ENCODE data around the gene SLC15A5. TPM values are rescaled to one million over a fixed set of nuclear protein-coding genes. Genes with fewer than 3 reads are reported as not detected.
A peak's percentile ranks its signal among the peaks of the same experiment; 100 is the strongest.

The SLC15A5 gene, protein sequence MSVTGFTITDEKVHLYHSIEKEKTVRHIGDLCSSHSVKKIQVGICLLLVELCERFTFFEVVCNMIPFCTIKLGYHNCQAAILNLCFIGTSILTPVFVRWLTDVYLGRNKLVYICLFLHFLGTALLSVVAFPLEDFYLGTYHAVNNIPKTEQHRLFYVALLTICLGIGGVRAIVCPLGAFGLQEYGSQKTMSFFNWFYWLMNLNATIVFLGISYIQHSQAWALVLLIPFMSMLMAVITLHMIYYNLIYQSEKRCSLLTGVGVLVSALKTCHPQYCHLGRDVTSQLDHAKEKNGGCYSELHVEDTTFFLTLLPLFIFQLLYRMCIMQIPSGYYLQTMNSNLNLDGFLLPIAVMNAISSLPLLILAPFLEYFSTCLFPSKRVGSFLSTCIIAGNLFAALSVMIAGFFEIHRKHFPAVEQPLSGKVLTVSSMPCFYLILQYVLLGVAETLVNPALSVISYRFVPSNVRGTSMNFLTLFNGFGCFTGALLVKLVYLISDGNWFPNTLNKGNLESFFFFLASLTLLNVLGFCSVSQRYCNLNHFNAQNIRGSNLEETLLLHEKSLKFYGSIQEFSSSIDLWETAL
- not detected in 2 replicates for total RNA-seq

GRCh38 chr12:16277585-16277984 lies at the start of gene SLC15A5:
SLC15A5 (minus strand) TSS chr12:16277685; CDS start chr12:16277685, 0 bp downstream.
- DNase-seq: no peak

- peak; percentile 5 for DNase-seq
Observed at GRCh38 chr12:16325426-16325825, 47.9 kb upstream of the SLC15A5 start.

DNA sequence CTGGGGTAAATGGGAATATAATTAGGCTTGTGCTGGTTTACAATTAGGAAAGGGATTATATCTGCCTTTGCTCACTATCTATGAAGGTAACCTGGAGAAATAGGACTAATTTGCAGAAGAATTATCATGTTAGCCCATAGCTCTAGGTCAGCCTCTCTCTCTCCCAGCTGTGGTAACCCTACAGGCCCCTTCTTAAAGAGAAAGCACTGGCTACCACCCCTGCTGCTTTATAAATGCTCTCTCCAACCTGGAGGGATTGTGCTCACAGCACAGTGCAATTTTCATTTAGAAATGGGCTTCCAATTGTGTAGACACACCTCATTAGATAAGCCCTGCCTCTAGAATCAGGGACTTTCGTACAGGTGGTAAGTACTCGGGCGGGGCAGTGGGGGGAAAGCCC lies 47.3 kb upstream of the SLC15A5 start:
- no peak for DNase-seq

- DNase-seq: no peak
Observed at GRCh38 chr12:16324272-16324671, 46.8 kb upstream of the SLC15A5 start.

DNA sequence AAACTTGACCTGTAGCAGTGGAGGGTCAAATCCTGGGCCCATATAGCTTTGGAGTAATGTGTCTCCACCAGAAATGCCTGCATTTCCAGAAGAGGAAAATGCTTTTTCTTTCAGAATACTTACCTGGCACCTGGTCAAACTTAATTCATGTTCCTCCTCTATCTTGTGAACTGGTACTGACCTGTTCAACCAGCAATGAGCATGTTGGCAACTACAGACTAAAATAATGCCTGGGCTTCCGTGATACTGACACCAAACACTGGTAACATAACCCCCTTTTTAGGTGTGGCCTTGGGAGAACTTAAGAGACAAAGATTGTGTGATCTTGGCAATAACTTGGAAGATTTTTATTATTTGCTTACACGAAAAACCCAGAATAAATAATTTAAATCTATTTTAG lies 46.2 kb upstream of the SLC15A5 start:
- no peak for DNase-seq

GRCh38 chr12:16323010-16323409 lies 45.5 kb upstream of the SLC15A5 start:
- no peak for DNase-seq

DNA sequence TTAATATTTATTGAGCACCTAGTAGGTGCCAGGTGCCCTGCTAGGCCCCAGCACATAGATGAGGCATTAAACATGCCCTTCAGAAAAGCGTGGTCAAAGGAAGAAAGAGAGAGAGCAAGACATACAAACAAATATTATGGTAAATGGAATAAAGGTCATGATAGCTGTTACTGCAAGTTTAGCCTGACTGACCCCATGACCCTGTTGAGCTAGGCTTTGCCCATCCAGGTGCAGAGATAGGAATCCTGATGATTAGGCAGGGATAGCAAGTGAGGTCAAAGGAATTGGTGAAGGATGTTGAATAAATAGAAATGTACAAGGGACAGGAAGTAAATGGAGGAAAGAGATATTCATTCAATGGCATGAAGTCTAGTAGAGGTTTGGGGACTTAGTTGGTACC lies 33.4 kb upstream of the SLC15A5 start:
- no peak for DNase-seq

- DNase-seq: no peak
Observed at GRCh38 chr12:16307856-16308475, 30.5 kb upstream of the SLC15A5 start.

- DNase-seq: no peak
Observed at GRCh38 chr12:16303939-16304338, 26.5 kb upstream of the SLC15A5 start.

DNA sequence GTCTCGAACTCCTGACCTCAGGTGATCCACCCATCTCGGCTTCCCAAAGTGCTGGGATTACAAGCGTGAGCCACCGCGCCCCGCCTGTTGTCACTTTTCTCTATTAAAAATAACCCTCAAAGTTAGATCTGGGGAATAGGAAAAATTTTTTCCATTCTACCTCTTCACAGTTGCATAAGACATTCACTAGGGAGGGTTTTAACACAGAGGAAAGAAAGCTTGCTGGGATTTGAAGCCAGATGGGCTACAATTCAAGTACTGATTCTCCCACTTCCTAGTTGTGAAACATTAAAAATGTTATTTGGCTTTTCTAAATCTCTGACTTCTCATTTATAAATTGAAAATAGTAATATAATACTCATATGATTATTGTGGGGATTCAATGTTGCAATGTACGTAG lies 23.3 kb upstream of the SLC15A5 start:
- no peak for DNase-seq

GRCh38 chr12:16300122-16300521 lies 22.6 kb upstream of the SLC15A5 start:
- DNase-seq: no peak

GRCh38 chr12:16299403-16299802 lies 21.9 kb upstream of the SLC15A5 start:
- no peak for DNase-seq

- no peak for DNase-seq
Observed at GRCh38 chr12:16297521-16297920, 20.0 kb upstream of the SLC15A5 start.

- DNase-seq: no peak
Observed at GRCh38 chr12:16294376-16294956, 17.0 kb upstream of the SLC15A5 start.

DNA sequence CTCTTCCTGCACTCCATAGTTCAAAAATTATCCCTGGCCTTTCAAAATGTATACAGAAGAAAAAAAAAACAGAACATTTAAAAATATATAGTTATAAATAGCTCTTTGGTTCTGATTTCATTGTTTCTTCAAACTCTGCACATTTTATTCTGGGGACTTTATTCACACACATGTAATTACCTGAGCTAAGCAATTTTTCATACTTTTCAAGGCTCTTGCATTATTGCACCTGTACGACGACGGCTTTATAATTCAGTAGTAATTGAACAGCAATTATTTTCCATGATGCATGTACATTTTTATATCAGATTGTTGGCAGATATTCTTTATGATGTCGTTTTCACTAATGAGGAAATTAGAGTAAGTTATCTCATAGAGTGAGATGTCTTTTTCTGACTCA lies 13.5 kb upstream of the SLC15A5 start:
- DNase-seq: no peak

GRCh38 chr12:16285586-16285985 lies 8.1 kb upstream of the SLC15A5 start:
- no peak for DNase-seq

DNA sequence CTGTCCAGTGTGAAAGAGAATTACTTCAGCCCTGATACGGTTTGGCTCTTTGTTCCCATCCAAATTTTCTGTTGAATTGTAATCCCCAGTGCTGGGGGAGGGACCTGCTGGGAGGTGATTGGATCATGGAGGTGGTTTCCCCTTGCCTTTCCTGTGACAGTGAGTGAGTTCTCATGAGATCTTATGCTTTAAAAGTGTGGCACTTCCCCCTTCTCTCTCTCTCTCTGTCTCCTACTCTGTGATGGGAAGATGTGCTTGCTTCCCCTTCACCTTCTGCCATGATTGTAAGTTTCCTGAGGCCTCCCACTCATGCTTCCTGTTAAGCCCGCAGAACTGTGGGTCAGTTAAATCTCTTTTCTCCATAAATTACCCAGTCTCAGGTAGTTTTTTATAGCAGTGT lies 5.5 kb upstream of the SLC15A5 start:
- no peak for DNase-seq

DNA sequence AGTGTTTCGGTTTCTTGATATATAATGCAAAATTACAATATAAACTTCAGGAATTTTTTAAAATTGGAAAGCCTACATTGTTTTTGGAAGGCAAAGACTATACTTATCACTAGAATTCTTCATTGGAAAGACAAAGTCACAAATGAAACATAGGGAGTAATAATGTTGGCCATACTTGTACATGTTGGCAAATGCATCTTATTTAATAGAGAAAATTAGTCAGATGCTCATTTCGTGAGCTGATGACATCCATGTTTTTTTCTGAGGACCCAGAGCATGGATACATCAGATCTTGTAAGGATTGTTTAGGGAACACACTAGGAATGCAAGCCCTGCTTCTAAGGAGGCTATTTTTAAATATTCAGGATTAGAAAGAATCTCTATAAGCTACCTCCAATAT lies 4.6 kb upstream of the SLC15A5 start:
- DNase-seq: no peak

DNA sequence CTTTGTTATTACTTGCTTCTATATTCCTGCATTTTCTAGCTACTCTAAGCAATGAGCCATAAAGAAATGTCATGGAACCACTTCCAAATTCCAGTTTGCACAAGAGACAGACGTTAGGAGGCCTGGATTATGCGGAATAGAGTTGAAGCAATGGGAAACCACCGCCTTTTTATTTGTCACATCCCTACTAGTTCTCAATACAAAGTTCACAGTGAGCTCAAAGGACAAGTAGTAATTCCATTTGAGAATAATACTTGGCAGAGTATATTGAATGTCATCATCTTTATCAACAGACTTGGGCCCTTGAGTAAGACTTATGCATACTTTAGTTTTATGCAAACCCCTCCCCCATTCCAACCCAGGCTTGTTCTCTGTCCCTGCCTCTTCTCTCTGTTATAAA lies 3.7 kb upstream of the SLC15A5 start:
- DNase-seq: no peak

DNA sequence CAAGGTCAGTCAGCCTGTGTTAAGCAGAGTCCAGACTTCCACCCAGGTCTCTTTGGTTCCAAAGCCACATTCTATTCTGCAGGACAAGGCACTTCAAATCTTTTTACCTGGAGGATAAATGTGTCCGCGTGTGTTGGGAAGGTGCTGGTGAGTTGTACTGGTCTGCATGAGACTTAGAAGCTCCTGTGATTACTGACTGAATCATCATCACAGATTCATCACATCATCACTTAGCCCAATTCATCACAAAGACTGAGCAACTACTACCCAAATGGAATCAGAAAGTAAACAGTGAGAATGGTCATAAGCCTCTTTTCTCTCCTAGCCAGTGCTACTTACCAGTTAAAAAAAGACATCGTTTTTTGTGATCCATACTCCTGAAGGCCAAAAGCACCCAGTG lies 5.3 kb downstream of the SLC15A5 start:
- DNase-seq: no peak

DNA sequence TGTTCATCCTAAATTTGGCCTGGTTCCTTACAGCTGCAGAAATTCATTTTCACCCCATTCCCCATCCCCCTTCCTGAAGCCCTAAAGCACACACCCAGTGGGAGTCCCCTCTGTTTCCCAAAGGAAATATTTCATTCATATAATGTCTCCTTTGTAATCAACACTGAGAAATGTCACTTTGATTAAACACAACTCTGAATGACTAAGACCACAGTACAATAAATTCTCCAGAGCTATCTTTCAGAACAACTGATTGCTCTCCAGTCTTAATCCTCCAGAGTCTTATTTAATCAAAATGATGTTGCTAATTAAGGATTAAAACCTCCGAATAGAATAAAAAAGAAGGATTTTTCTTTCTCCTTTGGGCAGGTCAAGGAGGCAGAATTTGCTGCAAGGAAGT lies 6.4 kb downstream of the SLC15A5 start:
- no peak for DNase-seq

GRCh38 chr12:16269946-16270345 lies 7.5 kb downstream of the SLC15A5 start:
- no peak for DNase-seq

DNA sequence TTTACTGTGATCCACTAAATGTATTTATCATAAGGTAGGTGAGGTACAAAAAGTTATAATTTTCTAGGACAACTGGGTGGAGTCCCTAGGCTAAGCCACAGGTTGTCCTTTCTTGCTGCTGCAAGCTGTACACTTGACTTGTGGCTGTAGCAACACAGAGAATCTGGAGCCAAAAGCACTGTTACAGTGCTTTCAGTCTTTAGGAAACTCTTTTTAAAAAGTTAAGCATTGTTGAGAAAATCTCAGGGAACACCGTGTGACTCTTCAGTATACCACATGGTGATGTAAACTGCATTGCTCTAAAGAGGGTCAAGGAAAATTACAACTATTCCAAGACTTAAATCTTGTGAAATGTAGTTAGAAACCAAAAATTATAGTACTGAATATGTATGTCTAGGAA lies 11.4 kb downstream of the SLC15A5 start:
- DNase-seq: no peak
